C1 segment of cervical spinal cord (tissue), 14 donors: ENCODE results near the gene GIPC2.
"Not testable (repeated sequence)": the region's sequence is repeated elsewhere in the genome, so short reads cannot be mapped to it uniquely, and the experiment has no call there.

Experiments
- DNase-seq, 14 donors: peaks; one replicate each; lab custom pipeline; 2025; lab: John Stamatoyannopoulos, UW

GIPC2 gene

DNA sequence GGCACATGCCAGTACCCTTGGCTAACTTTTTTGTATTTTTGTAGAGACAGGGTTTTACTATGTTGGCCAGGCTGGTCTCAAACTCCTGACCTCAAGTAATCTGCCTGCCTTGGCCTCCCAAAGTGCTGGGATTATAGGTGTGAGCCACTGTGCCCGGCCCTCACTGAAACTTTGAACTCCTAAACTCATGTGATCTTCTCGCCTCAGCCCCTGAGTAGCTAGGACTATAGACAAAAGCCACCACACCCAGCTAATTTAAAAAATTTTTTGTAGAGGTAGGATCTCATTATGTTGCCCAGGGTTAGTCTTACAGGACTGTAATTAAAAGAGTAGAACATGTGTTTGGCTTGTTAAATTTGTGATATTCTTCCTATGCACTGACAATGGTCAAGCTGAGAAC lies 19.1 kb downstream of the GIPC2 start:
- not testable (repeated sequence) for DNase-seq

DNA sequence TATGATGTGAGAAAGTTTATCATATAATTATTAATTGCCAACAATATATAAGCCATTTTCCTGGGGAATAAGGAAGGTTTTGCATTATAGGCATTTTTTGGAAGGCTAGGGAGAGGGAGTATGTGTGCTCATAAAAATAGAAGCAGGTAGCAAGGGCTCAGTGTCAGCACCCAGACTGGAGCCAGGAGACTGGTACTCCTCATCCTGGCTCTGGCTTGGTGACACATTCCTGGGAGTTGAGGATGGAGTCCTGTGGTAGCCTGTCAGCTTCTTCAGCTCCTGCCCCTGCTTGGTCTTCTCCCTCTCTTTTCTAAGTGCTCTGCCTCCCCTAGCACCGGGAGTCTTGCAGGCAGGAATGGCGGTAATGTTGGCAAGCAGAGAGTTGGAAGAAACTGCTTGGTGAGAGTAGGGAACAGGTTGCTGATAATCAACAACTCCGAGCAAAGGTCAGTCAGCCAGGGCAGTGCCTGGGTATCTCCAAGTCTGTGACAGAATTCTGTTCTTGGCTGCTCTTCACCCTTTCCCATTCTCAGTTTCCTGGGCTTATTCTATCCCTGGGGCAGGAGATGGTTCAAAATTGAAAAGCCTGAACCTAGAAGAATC lies 23.0 kb downstream of the GIPC2 start:
- DNase-seq: no peak

DNA sequence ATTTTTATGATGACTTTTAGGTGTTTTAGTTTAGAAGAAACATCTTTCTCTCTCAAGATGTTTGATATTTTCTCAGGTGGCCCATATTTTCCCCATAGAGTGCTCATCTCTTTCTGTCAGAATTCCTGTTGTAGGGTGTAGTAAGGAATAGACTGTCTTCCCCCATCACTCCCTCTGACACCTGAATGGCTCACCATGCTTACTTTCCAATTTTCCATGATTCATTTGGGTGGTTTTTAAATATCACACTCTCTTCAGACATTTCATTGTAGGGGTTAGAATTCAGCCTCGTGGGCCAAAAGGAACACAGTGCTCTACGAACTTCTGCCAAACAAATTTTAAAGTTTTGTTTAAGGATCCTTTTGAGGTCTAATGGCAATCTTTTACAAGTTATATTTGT lies 24.0 kb downstream of the GIPC2 start:
- no peak for DNase-seq

DNA sequence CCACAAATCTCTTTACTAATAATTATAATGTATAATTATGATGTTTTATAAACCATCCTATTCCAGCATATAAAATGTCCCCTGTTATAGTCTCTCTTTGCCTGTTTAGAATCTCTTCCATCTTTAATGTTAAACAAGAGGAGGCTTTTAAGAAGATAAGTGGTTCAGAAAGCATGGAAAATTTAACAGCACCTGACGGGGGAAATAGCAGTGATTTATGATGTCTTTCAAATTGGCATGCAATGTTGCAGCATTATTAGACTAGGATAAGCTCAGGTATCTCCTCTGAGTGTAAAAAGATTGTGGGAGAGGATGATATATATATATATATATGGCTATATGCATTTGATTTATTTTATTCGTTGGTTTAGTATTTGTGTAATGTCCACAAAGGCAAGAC lies 24.4 kb downstream of the GIPC2 start:
- no peak for DNase-seq

DNA sequence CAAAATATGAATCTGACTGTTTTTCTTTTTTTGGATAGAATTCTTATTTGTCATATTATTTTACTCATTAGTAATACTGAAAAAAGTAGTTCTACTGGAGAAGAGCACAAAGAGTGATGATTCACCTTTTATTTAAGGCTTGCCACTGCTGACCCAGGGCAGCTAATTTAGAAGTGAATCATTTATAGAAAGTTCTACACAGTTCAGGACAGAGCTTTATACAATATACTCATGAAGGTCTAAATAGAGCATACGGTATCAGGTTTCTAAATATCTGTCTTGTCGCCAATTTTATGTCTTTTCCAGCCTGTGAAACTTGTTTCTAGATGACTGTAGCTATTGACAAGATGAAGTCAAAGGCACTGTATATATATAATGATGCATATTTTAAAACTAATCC lies 25.0 kb downstream of the GIPC2 start:
- DNase-seq: no peak

DNA sequence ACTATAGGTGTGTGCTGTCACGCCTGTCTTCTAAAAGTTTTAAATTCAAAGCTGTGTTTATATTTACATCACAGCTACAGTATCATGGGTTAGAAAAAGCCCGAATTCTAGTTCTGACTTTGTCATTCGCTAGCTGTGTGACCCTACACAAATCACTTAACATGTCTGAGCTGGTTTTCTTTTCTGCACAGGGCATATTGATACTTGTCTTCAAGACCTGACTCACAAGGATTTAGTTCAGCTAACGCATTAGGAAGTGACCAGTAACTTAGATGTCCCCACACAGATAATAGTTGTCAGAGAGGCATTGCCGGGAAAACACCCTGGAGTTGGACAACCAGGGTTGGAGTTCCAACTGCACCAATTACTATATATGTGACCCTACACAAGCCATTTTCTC lies 25.9 kb downstream of the GIPC2 start:
- no peak for DNase-seq

DNA sequence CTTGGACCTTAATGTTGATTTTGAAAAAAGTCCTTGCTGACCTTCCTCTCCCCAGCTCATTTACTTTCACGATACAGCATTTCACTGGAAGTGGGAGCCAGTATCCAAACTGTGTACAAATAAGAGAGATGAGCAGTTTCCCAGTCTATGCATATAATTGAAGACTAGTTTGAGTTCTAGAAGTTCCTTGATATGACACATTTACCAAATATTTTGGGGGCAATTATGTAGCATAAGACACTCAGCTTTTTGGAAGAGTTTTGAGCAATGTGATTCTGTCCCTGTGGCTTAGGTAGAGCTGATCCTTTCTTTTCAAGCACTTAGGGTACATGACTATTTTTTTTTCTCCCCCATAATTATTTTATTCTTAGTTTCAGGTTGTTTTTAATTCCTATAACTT lies 26.4 kb downstream of the GIPC2 start:
- DNase-seq: no peak

DNA sequence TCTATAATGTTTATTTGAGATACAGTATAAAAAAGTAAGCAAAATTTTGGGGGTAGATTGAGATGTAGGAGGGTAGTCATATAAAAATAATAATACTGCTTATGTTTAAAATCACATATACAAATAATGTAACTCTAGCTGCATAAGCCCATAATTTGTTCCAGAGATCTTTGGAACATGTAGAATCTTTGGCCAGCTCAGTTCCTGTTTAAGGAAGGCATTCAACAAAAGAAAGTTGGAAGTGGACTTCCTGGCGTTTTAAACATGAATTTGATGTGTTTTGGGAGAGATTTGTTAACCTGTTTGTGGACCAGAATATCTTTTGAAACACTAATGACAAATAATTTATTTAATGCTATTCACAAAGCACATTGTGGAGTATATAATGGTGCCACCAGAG lies 27.7 kb downstream of the GIPC2 start:
- DNase-seq: no peak

DNA sequence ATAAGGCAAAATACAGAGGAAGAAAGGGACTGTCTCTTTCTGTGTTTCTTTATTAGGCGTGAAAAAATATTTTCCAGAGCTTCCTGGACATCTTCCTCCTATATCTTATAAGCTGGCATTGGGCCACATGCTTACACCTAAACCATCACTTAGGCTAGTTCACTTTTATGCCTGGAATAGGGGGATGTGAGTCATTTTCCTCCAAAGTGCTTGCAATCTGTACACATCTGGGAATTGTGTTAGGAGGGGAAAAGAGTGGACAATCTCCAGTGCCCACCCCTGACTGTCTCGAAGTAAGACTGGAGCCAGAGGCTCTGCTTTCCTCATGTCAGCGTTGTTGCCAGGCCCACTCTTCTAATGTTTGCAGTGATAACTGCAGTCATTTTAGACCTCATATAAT lies 29.9 kb downstream of the GIPC2 start:
- DNase-seq: no peak

DNA sequence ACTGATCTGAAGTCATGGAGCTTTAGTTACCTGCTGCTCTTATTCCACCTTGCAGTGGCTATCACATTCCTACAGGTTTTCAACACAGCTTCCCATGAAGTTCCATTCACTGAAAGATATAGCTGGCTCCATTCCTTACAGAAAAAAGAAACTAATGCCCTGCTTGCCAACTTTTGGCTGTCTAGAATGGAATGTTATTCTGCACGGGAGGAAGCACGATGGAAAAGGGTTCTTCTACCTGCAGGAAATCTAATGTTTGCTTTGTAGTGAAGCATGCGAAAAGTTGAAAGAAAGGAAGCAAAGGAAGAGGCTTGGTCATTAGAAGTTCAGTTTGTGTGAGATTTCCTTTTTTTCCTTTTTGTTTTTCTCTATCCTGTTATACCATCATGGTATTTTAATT lies 32.6 kb downstream of the GIPC2 start:
- DNase-seq: no peak

DNA sequence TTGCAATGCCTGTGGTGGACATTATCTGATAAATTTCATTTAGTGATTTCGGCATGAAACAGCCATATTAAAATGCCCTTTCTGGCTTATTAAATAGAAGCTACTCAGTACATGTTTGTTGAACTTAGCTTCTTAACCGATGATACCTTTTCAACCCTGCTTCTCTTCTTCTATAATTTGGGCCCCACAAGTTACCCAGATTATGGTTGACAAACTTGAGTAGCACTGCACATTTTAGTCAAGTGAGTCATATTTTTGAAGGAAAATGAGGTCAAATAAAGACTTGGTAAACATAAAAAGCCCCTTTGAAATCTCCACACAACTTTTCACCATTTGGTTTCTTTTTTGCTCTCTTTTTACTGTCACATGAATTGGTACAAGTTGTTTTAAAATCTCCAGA lies 33.8 kb downstream of the GIPC2 start:
- DNase-seq: no peak

DNA sequence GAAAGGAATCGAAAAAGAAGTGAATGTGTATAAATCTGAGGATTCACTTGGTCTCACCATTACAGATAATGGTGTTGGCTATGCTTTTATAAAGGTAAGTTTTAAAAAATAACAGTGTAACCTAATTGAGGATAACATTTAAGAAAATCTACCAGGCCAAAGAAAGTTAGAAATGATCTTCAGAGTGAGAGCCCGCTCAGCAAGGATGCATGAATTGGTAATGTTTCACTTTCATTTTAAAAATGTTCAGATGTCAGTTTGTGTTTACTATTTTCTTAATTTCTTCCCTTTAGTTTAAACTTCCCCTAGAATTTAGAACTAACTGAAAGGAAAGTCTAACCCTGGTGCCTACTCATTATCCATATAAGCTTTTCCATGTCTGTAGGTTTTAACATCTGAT lies 35.0 kb downstream of the GIPC2 start:
- no peak for DNase-seq

DNA sequence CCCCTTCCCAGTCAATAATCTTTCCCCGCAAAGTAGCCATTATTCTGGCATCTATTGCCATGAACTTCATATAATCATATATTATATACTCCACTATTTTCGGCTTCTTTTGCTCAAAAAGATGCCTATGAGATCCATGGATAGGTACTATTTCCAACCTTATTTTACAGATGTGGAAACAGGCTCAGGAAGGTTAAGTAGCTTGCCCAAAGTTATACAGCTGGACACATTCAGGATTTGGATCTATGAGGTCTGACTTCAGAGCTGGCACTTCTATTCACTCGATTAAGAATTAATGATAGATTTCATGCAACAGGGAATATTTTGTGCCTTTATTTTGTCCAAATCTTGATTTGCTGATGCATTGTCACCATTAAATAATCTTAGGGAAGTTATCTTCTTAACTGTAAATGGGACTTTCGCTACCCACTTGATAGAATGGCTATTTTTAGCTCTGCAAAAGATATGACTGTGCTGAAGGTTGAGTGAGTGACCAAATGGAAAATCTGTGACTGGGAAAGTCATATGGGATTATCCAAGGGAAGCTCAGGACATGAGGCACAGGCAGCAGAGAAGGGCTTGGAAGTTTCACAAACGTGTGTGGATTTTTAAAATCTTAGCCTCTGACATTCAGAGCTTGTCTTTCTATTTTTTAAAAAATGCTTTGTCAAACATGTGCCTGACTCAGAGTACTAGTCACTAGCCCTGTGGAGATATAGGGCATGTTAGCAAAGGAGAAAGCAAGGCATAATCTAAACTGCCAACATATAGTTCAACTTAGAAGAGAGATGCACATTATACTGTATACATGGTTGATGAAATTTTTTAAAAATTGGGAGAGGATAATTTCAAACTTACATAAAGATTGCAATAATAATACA lies 36.5 kb downstream of the GIPC2 start:
- no peak for DNase-seq

DNA sequence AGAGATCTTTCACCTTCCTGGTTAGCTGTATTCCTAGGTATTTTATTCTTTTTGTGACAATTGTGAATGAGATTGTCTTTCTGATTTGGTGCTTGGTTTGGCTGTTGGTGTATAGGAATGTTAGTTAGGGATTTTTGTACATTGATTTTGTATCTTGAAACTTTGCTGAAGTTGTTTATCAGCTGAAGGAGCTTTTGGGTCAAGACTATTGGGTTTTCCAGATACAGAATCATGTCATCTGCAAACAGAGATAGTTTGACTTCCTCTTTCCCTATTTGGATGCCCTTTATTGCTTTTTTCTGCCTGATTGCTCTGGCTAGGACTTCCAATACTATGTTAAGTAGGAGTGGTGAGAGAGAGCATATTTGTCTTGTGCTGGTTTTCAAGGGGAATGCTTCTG lies 38.9 kb downstream of the GIPC2 start:
- DNase-seq: not testable (repeated sequence)

DNA sequence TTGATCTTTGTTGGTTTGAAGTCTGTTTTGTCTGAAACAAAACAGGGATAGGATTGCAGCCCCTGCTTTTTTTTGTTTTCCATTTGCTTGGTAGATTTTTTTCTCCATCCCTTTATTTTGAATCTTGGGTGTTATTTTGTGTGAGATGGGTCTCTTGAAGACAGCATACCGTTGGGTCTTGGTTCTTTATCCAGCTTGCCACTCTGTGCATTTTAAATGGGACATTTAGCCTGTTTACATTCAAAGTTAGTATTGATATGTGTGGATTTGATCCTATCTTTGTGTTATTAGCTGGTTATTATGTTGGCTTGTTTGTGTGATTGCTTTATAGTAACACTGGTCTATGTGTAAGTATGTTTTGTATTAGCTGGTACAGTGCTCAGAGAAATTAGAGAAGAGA lies 40.9 kb downstream of the GIPC2 start:
- no peak for DNase-seq

DNA sequence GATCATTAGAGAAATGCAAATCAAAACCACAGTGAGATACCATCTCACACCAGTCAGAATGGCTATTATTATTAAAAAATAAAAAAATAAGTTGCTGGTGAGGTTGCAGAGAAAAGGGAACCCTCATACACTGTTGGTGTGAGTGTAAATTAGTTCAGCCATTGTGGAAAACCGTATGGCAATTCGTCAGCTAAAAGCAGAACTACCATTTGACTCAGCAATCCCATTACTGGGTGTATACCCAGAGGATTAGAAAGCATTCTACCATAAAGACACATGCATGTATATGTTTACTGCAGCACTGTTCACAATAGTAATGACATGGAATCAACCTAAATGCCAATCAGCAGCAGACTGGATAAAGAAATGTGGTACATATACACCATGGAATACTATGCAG lies 42.2 kb downstream of the GIPC2 start:
- no peak for DNase-seq

DNA sequence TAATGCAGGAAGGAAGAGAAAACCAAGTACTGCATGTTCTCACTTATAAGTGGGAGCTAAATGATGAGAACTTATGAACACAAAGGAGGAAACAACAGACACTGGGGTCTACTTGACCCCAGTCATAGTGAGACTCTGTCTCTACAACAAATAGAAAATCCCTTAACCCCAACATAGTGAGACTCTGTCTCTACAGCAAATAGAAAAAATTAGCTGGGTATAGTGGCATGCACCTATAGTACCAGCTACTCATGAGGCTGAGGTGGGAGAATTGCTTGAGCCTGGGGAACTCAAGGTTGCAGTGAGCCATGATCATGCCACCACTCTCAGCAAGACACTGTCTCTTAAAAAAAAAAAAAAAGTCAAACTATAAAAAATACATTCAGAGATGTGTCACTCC lies 42.7 kb downstream of the GIPC2 start:
- DNase-seq: no peak

DNA sequence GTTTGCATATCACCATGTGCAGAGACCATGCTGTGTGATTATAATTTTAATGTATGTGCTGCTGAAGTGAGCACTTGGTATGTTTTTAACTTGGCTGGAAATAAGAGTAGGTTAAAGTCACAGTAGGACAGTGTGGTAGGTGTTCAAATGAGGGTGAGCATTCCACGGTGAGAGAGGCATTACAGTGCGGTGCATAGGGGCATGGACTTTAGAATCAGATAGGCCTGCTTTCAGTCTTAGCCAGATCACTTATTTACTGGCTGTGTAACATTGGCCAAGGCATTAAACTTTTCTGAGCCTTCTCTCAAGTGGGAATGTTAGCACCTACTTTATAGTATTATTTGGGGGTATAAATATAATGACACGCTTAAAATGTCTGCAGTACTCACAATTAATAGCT lies 43.2 kb downstream of the GIPC2 start:
- no peak for DNase-seq

DNA sequence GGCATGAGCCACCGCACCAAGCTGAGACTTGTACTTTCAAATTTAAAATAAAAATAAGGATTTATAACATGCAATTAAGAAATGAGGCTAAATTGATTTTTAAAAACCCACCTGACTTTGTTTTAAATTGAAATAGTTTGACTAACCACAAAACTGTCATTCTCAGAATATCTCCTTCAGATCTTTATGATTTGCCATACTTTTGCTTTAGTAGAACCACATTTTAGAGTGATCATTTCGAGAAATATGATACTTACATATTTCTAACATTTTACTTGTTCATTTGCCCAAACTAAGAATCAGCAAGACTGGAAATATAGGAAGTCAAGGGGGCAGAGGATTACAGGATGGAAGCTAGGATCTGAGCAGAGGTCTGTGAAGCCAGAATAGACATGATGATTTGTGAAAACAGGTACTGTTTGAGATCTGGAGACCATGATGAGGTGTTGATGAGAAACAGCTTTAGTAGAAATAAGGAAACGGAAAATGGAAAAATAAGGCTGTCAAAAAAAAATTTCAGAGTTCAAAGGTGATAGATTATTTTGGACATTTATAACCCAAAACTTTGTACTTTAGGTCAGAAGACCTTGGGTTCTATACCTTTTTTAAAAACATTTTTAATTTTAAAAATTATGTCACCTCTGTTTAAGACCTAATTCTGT lies 44.8 kb downstream of the GIPC2 start:
- DNase-seq: no peak

DNA sequence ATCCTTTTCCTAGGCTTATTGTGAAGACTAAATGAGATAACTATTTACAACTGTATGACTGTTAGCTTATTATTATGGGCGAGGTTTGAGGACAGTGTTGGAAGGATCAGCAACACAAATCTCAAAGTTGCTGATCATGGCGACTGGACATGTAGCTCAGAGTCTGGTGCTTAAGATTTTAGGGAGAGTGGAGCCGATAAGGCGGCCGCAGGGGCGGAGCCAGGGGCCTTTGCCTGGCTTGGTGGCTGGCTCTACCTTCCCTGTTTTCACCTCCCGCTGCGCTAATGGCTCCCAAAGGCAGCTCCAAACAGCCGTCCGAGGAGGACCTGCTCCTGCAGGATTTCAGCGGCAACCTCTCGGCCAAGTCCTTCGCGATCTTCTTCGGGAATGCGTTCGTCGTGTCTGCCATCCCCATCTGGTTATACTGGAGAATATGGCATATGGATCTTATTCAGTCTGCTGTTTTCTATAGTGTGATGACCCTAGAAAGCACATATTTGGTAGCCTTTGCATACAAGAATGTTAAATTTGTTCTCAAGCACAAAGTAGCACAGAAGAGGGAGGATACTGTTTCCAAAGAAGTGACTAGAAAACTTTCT lies 45.5 kb downstream of the GIPC2 start:
- no peak for DNase-seq

DNA sequence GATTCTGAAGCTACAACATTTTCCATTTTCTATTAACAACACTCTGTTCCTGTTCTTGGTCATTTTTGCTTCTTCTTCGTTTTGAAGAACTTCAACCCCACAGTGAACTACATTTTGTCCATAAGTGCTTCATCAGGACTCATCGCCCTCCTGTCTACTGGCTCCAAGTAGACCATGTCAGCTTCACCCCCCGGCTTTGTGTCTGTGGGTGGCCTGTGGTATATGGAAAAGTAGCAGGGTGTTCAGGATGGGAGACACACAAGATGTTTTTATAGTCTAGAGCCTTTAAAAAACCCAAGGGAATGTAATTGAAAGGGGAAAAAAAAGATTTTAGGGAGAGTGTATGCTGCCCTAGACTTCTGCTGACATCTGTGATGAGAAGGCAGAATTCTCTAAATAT lies 46.1 kb downstream of the GIPC2 start:
- DNase-seq: no peak

DNA sequence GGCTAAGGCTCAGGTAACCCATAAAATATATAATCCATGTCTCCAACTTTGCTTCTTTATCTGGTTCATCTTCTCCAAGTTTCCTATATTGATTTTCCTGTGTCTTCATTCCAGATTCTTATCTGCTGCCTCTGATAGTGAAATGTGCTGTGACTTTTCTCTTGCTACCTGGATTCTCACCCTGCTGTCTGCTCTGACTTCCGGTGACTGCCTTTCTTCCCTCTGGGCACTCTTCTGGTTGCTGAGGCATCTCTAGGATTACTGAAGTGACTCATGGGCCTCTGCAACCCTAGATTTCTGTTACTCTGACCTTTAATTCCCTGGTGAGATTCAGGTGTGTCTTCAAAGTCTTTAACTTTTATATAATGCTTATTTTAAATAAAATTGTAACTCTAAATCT lies 46.9 kb downstream of the GIPC2 start:
- DNase-seq: no peak

DNA sequence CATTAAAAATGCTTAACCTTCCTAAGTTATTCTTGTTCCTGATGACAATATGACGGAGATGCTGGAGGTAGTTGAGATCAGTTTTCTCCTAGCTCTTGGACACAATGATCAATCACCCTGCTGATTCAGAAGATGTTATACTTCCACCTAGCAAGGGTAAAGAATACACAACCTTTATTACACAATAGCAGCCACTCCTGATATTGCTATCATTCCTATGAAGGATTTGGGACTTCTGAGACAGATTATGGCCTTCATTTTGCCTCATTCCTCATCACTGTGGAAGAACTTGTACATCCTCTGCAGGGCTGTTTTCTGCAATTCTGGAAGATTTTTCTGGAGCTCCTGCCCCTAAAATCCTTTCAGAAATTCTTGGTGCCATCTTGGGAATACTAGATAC lies 47.8 kb downstream of the GIPC2 start:
- no peak for DNase-seq
